Measurements from ENCODE around the gene ADAMTS15.

Gene ADAMTS15

GRCh38 chr11:130462101-130462885 is 13.8 kb downstream of the ADAMTS15 start:
- DNase-seq, result no peak

- DNase-seq, result no peak
Observed at GRCh38 chr11:130462931-130463330, 14.5 kb downstream of the ADAMTS15 start.

GRCh38 chr11:130464291-130464812 is 15.9 kb downstream of the ADAMTS15 start:
- no peak for DNase-seq

GRCh38 chr11:130465263-130465662 is 16.8 kb downstream of the ADAMTS15 start:
- no peak for DNase-seq

- DNase-seq, result no peak
Observed at GRCh38 chr11:130467116-130467900, 18.9 kb downstream of the ADAMTS15 start.

- DNase-seq, result no peak
Observed at GRCh38 chr11:130469181-130469580, 20.7 kb downstream of the ADAMTS15 start.

GRCh38 chr11:130470832-130471706 is 22.6 kb downstream of the ADAMTS15 start:
- no peak for DNase-seq

GRCh38 chr11:130471731-130472433 is 23.4 kb downstream of the ADAMTS15 start:
- no peak for DNase-seq

- no peak for DNase-seq
Observed at GRCh38 chr11:130472434-130472961, 24.1 kb downstream of the ADAMTS15 start.

- DNase-seq, result no peak
Observed at GRCh38 chr11:130473056-130473794, 24.8 kb downstream of the ADAMTS15 start.

GRCh38 chr11:130473795-130474377 is 25.4 kb downstream of the ADAMTS15 start:
- no peak for DNase-seq

- DNase-seq, result no peak
Observed at GRCh38 chr11:130474637-130475400, 26.4 kb downstream of the ADAMTS15 start.

- no peak for DNase-seq
Observed at GRCh38 chr11:130475426-130476053, 27.1 kb downstream of the ADAMTS15 start.

GRCh38 chr11:130476200-130476921 is 27.9 kb downstream of the ADAMTS15 start:
- no peak for DNase-seq

- no peak for DNase-seq
Observed at GRCh38 chr11:130476922-130477491, 28.6 kb downstream of the ADAMTS15 start.

GRCh38 chr11:130477586-130478203 is 29.2 kb downstream of the ADAMTS15 start:
- no peak for DNase-seq

GRCh38 chr11:130478204-130478701 is 29.8 kb downstream of the ADAMTS15 start:
- DNase-seq, result no peak

- no peak for DNase-seq
Observed at GRCh38 chr11:130478881-130479280, 30.4 kb downstream of the ADAMTS15 start.
